Measurements from ENCODE around the gene CXCL11. TPM values are rescaled to one million over a fixed set of nuclear protein-coding genes. Genes with fewer than 3 reads are reported as not detected.

CXCL11 gene
- polyA plus RNA-seq, 1 of the 3 experiments (the other 2 are of a cell fraction) = not detected

GRCh38 chr4:76074993-76075600, 39.2 kb upstream of the CXCL11 start:
- Histone ChIP-seq H3K27ac (ENCODE audit: low read depth in 2 of 2, low read length in 1 of 2) (no peak overlapping the region), H3K4me2 (no peak overlapping the region), H3K4me3 (ENCODE audit: low read depth in 2 of 2, low read length in 1 of 2) (no peak overlapping the region), H3K27me3 (ENCODE audit: insufficient read depth) (no peaks in the 10 kb centered on the region), H3K4me1 (ENCODE audit: control insufficient read depth in 1 of 2, insufficient read depth in 2 of 2, low read depth in 1 of 2, low read length in 1 of 2) (no peaks in the 10 kb centered on the region), H3K9ac (no peak overlapping the region), H3K9me3 (no peaks in the 10 kb centered on the region), H4K20me1 (ENCODE audit: insufficient read depth) (no peaks in the 10 kb centered on the region), H3K79me2 (ENCODE audit: insufficient read depth) (no peaks in the 10 kb centered on the region), H3K9me2 (no peaks in the 10 kb centered on the region), H2AFZ (ENCODE audit: low read depth) (no peak overlapping the region), H3K36me3 (replicated peaks in 1 of 2; ENCODE audit: control insufficient read depth in 1 of 2, insufficient read depth in 2 of 2, low read length in 1 of 2) (no peaks in the 10 kb centered on the region), H3F3A (replicated peaks; ENCODE audit: insufficient read depth) (no peaks in the 10 kb centered on the region)
- WGBS (ENCODE audit: low lambda C conversion rate) = 70% methylated on average over 4 of the region's 4 CpGs
- POLR2A ChIA-PET = no interaction called here
- no peak for DNase-seq
- CTCF ChIA-PET = interaction anchor here (1.5 to 2.7 kb wide), 2 partner anchors 9 to 79 kb away, joined by 7 to 15 read pairs; no protein-coding TSS in a partner anchor
- TF ChIP-seq POLR2AphosphoS5 (IDR thresholded peaks at IDR 0.05; ENCODE audit: low read depth, low read length) (no peak), CTCF (IDR thresholded peaks at IDR 0.05) (no peak), GABPA (IDR thresholded peaks at IDR 0.05; ENCODE audit: low read depth) (no peak), USF2 (IDR thresholded peaks at IDR 0.05; ENCODE audit: borderline replicate concordance, low read depth, low read length) (no peak), SMC3 (IDR thresholded peaks at IDR 0.05; ENCODE audit: low read depth, low read length) (no peak), EP300 (IDR thresholded peaks at IDR 0.05; ENCODE audit: borderline replicate concordance in 1 of 2, low read depth in 1 of 2, low read length in 1 of 2) (no peak), FOSL2 (IDR thresholded peaks at IDR 0.05; ENCODE audit: borderline replicate concordance, low read depth) (no peak), FOXJ3 (CRISPR knock-in tag; IDR thresholded peaks at IDR 0.05) (no peak), RFX5 (IDR thresholded peaks at IDR 0.05; ENCODE audit: low read length) (no peak), RAD21 (IDR thresholded peaks at IDR 0.05; ENCODE audit: low read length) (no peak), MEF2A (IDR thresholded peaks at IDR 0.05; ENCODE audit: borderline replicate concordance, low read depth) (no peak), IRF3 (IDR thresholded peaks at IDR 0.05; ENCODE audit: low read depth, low read length) (no peak), TCF12 (IDR thresholded peaks at IDR 0.05) (no peak), FOXM1 (IDR thresholded peaks at IDR 0.05; ENCODE audit: low read depth) (no peak)
- TF ChIP-seq, protein P1, sequence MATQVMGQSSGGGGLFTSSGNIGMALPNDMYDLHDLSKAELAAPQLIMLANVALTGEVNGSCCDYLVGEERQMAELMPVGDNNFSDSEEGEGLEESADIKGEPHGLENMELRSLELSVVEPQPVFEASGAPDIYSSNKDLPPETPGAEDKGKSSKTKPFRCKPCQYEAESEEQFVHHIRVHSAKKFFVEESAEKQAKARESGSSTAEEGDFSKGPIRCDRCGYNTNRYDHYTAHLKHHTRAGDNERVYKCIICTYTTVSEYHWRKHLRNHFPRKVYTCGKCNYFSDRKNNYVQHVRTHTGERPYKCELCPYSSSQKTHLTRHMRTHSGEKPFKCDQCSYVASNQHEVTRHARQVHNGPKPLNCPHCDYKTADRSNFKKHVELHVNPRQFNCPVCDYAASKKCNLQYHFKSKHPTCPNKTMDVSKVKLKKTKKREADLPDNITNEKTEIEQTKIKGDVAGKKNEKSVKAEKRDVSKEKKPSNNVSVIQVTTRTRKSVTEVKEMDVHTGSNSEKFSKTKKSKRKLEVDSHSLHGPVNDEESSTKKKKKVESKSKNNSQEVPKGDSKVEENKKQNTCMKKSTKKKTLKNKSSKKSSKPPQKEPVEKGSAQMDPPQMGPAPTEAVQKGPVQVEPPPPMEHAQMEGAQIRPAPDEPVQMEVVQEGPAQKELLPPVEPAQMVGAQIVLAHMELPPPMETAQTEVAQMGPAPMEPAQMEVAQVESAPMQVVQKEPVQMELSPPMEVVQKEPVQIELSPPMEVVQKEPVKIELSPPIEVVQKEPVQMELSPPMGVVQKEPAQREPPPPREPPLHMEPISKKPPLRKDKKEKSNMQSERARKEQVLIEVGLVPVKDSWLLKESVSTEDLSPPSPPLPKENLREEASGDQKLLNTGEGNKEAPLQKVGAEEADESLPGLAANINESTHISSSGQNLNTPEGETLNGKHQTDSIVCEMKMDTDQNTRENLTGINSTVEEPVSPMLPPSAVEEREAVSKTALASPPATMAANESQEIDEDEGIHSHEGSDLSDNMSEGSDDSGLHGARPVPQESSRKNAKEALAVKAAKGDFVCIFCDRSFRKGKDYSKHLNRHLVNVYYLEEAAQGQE (IDR thresholded peaks at IDR 0.05; ENCODE audit: low read depth, low read length) = no peak
- TF ChIP-seq, protein P2, sequence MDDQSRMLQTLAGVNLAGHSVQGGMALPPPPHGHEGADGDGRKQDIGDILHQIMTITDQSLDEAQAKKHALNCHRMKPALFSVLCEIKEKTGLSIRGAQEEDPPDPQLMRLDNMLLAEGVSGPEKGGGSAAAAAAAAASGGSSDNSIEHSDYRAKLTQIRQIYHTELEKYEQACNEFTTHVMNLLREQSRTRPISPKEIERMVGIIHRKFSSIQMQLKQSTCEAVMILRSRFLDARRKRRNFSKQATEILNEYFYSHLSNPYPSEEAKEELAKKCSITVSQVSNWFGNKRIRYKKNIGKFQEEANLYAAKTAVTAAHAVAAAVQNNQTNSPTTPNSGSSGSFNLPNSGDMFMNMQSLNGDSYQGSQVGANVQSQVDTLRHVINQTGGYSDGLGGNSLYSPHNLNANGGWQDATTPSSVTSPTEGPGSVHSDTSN (IDR thresholded peaks at IDR 0.05) = no peak
